Measurements from ENCODE around the gene OR2M4. TPM values are rescaled to one million over a fixed set of nuclear protein-coding genes. Genes with fewer than 3 reads are reported as not detected.
"Not testable (repeated sequence)": the region's sequence is repeated elsewhere in the genome, so short reads cannot be mapped to it uniquely, and the experiment has no call there.

OR2M4 gene
- total RNA-seq, 2 donors from 2014 or later, result 0.11 TPM; not detected in 1

DNA sequence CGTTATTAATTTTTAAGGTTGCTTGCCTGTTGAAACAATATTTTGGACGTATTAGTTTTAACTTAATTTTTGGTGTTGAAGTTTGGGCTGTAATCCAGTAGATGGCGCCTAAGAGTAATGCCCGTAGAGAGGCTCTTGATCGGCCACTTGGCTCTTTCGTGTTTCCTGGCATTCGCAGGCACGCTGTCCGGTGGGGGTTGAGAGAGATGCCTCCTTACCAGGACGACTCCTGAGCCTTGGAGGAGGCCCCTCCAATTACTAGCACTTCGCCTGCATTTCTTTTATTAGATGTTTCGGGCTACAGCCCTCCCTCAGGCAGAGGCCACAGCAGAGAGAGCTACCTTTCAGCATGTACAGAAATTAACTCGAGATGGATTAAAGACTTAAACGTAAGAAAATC is 12.0 kb downstream of the OR2M4 start:
- intact Hi-C loops (cut with DNase I), result no loop called here
- TF ChIP-seq POLR2A (IDR thresholded peaks at IDR 0.05), result no peak
- TF ChIP-seq, protein P1, sequence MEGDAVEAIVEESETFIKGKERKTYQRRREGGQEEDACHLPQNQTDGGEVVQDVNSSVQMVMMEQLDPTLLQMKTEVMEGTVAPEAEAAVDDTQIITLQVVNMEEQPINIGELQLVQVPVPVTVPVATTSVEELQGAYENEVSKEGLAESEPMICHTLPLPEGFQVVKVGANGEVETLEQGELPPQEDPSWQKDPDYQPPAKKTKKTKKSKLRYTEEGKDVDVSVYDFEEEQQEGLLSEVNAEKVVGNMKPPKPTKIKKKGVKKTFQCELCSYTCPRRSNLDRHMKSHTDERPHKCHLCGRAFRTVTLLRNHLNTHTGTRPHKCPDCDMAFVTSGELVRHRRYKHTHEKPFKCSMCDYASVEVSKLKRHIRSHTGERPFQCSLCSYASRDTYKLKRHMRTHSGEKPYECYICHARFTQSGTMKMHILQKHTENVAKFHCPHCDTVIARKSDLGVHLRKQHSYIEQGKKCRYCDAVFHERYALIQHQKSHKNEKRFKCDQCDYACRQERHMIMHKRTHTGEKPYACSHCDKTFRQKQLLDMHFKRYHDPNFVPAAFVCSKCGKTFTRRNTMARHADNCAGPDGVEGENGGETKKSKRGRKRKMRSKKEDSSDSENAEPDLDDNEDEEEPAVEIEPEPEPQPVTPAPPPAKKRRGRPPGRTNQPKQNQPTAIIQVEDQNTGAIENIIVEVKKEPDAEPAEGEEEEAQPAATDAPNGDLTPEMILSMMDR (IDR thresholded peaks at IDR 0.05), result peak in 2 of 4 experiments; percentile 33 to 43
- no peak for TF ChIP-seq POLR2AphosphoS5 (IDR thresholded peaks at IDR 0.05)
- H3K27ac ChIP-seq, result no peak overlapping the region
- H3K4me1 ChIP-seq (replicated peaks), result no peaks in the 10 kb centered on the region
- WGBS, result 16% methylated on average over 14 of the region's 14 CpGs
- no peaks in the 10 kb centered on the region for H3K27me3 ChIP-seq (replicated peaks; ENCODE audit: insufficient read depth)
- H3K9me3 ChIP-seq, result no peaks in the 10 kb centered on the region
- H3K4me3 ChIP-seq, result no peak overlapping the region
- H3K36me3 ChIP-seq, result no peaks in the 10 kb centered on the region
- DNase-seq (ENCODE audit: low spot score), result no peak

DNA sequence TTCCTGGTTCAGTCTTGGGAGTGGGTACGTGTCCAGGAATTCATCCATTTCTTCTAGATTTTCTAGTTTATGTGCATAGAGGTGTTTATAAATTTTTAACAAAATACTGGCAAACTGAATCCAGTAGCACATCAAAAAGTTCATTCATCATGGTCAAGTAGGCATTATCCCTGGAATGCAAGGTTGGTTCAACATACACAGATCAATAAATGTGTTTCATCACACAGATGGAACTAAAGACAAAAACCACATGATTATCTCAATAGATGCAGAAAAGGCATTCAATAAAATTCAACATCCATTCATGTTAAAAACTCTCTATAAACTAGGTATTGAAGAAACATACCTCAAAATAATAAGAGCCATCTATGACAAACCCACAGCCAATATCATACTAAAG is 28.1 kb downstream of the OR2M4 start:
- intact Hi-C loops (cut with DNase I); H3K4me3 ChIP-seq: not testable (repeated sequence)
- WGBS, result 92% methylated on average over 1 of the region's 1 CpG

DNA sequence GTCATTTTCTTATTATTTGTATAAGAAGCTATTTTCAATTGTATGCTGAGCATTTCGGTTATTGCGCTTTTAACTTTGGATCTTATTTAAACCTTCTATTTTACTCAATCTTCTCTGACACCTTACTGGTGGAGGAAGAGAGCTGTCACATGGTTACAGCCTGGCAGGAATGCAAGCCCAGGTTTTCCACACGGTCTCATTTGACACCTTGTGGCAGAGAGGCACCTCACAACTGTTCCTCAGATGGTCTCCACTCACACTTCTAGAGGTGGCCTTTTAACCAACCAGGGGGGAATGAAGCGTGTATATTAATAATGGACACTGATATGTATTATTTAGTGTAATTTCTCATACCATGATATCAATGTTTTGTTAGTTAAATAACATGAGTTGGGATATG is 37.0 kb downstream of the OR2M4 start:
- 73% methylated on average over 4 of the region's 4 CpGs for whole genome bisulfite sequencing
- DNase-seq (ENCODE audit: low spot score), result no peak
- intact Hi-C loops (cut with DNase I), result no loop called here
- TF ChIP-seq POLR2A (IDR thresholded peaks at IDR 0.05) (no peak), POLR2AphosphoS5 (IDR thresholded peaks at IDR 0.05) (no peak)
- TF ChIP-seq, protein P1 (IDR thresholded peaks at IDR 0.05), result no peak
- no peaks in the 10 kb centered on the region for H3K36me3 ChIP-seq
- H3K4me3 ChIP-seq, result no peak overlapping the region
- H3K9me3 ChIP-seq, result no peaks in the 10 kb centered on the region
- H3K4me1 ChIP-seq (replicated peaks), result no peaks in the 10 kb centered on the region
- no peaks in the 10 kb centered on the region for H3K27me3 ChIP-seq (replicated peaks; ENCODE audit: insufficient read depth)
- H3K27ac ChIP-seq, result no peak overlapping the region

More for the DNA sequence above, 28.1 kb downstream of the OR2M4 start:
- not testable (repeated sequence) for H3K27me3 ChIP-seq (replicated peaks; ENCODE audit: insufficient read depth); DNase-seq (ENCODE audit: low spot score); H3K36me3 ChIP-seq; H3K9me3 ChIP-seq; H3K27ac ChIP-seq; H3K4me1 ChIP-seq (replicated peaks)

DNA sequence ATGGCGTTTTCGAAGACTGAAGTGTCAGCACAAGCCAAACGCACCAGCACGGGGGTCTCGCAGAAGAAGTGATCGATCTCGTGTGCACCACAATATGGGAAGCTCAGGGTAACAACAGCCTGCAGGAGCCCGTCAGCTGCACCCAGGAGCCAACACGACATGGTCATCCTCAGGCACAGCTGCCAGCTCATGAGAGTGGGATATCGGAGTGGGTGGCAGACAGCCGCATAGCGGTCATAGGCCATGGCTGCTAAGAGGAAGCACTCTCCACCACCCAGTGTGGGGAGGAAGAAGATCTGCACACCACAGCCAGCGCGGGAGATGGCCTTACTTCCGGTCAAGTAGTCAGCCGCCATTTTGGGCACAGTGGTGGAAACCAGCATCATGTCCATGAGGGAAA is 42.0 kb downstream of the OR2M4 start:
- H3K4me3 ChIP-seq; H3K27me3 ChIP-seq (replicated peaks; ENCODE audit: insufficient read depth); DNase-seq (ENCODE audit: low spot score); H3K27ac ChIP-seq; H3K36me3 ChIP-seq; intact Hi-C loops (cut with DNase I); H3K4me1 ChIP-seq (replicated peaks); H3K9me3 ChIP-seq: not testable (repeated sequence)
- WGBS, result 90% methylated on average over 2 of the region's 16 CpGs

DNA sequence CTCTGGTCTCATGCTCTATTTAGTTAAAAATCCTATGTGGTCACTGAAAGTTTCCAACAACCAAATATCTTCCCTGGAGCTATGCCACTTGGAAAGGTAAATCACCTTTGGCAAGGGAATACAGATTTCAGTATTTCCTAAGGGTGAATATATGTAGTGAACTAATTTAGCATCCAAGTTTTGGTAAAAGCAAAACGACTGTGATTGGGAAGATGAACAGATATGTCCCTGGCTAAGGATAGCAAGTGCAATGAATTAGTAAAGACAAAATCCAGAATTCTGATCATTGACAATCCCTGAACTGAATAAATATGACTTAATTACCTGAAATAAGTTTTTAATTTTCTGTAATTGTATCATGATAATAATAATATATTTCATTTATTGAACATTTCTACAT is 46.7 kb downstream of the OR2M4 start, which contains the start of gene OR2T33:
TSS of gene OR2T33 (minus strand) at position 101 of the 400 bp plus-strand sequence. CDS start 4,162 bp downstream, outside the sequence.
- H3K27me3 ChIP-seq (replicated peaks; ENCODE audit: insufficient read depth), result no peaks in the 10 kb centered on the region
- WGBS, result 62% methylated on average over 1 of the region's 1 CpG
- intact Hi-C loops (cut with DNase I), result no loop called here

DNA sequence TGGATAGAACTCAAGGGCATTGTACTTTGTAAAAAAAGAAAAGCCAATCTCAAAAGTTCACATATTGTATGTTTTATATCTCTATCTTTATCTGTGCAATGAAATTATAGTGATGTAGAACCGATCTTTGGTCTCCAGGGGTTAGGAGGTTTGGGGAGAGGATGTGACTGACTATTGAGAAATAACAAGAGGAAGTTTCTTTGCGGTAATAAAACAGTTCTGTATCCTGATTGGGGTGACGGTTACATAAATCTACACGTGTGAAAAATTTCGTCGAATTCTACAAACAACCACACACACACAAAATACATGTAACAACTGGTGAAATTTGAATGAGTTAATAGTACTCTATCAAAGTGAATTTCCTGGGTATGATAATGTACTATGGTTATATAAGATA is 57.2 kb downstream of the OR2M4 start:
- no peaks in the 10 kb centered on the region for H3K9me3 ChIP-seq
- 54% methylated on average over 6 of the region's 6 CpGs for WGBS
- TF ChIP-seq, protein P1 (IDR thresholded peaks at IDR 0.05), result no peak
- TF ChIP-seq POLR2A (IDR thresholded peaks at IDR 0.05) (no peak), POLR2AphosphoS5 (IDR thresholded peaks at IDR 0.05) (no peak)
- intact Hi-C loops (cut with DNase I), result no loop called here
- H3K36me3 ChIP-seq, result no peaks in the 10 kb centered on the region
- no peak overlapping the region for H3K27ac ChIP-seq
- H3K4me1 ChIP-seq (replicated peaks), result no peaks in the 10 kb centered on the region
- no peak overlapping the region for H3K4me3 ChIP-seq
- no peaks in the 10 kb centered on the region for H3K27me3 ChIP-seq (replicated peaks; ENCODE audit: insufficient read depth)
- DNase-seq (ENCODE audit: low spot score), result no peak

More for the DNA sequence above, 46.7 kb downstream of the OR2M4 start, which contains the start of gene OR2T33:
- no peaks in the 10 kb centered on the region for H3K4me1 ChIP-seq (replicated peaks)
- no peaks in the 10 kb centered on the region for H3K9me3 ChIP-seq
- H3K4me3 ChIP-seq, result no peak within 1 kb of the TSS
- H3K27ac ChIP-seq, result no peak within 1 kb of the TSS
- TF ChIP-seq, protein P1 (IDR thresholded peaks at IDR 0.05), result no peak
- TF ChIP-seq POLR2AphosphoS5 (IDR thresholded peaks at IDR 0.05) (no peak), POLR2A (IDR thresholded peaks at IDR 0.05) (no peak)
- no peak for DNase-seq (ENCODE audit: low spot score)
- H3K36me3 ChIP-seq, result no peaks in the 10 kb centered on the region
